Body of pancreas (tissue), 4 donors: Measurements from ENCODE around the gene KIF16B.

Experiments used
- POLR2A ChIP-seq, 3 donors: fragments of 450-650 bp; IDR thresholded peaks; one replicate each; pipeline ENCODE4 v1.6.1; 2016; ENCODE audit warnings: antibody characterized with exemption in 3 of 3, mild to moderate bottlenecking in 2 of 3
- TF ChIP-seq, protein P1 (sequence below), 7 experiments: fragments of 450-650 bp in 4 of 7; fragments of 200-600 bp in 3 of 7; sonication (generic) in 3 of 7; IDR thresholded peaks; one replicate each; pipeline ENCODE4 v1.5.1; 2016 to 2019; ENCODE audit warnings: antibody characterized with exemption in 7 of 7

- TF ChIP-seq, protein P1, sequence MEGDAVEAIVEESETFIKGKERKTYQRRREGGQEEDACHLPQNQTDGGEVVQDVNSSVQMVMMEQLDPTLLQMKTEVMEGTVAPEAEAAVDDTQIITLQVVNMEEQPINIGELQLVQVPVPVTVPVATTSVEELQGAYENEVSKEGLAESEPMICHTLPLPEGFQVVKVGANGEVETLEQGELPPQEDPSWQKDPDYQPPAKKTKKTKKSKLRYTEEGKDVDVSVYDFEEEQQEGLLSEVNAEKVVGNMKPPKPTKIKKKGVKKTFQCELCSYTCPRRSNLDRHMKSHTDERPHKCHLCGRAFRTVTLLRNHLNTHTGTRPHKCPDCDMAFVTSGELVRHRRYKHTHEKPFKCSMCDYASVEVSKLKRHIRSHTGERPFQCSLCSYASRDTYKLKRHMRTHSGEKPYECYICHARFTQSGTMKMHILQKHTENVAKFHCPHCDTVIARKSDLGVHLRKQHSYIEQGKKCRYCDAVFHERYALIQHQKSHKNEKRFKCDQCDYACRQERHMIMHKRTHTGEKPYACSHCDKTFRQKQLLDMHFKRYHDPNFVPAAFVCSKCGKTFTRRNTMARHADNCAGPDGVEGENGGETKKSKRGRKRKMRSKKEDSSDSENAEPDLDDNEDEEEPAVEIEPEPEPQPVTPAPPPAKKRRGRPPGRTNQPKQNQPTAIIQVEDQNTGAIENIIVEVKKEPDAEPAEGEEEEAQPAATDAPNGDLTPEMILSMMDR (IDR thresholded peaks at IDR 0.05): peak; percentile 47 to 63 (median 56)
- no peak for TF ChIP-seq POLR2A (IDR thresholded peaks at IDR 0.05)
These were observed 139.1 kb downstream of the KIF16B start for GRCh38 chr20:16434062-16434664.
